ENCODE results near the gene PNPLA7. TPM values are rescaled to one million over a fixed set of nuclear protein-coding genes. Genes with fewer than 3 reads are reported as not detected.
A peak's percentile ranks its signal among the peaks of the same experiment; 100 is the strongest.

Gene PNPLA7
- polyA plus RNA-seq, 1 of the 3 experiments (the other 2 are of a cell fraction) = 0.99 TPM

- Histone ChIP-seq H2AFZ (ENCODE audit: low read depth) (no peak overlapping the region), H3K4me3 (ENCODE audit: low read depth in 2 of 2, low read length in 1 of 2) (no peak overlapping the region), H3F3A (replicated peaks; ENCODE audit: insufficient read depth) (no peaks in the 10 kb centered on the region), H3K9me2 (no peaks in the 10 kb centered on the region), H3K4me1 (ENCODE audit: control insufficient read depth in 1 of 2, insufficient read depth in 2 of 2, low read depth in 1 of 2, low read length in 1 of 2) (peaks cover 0 to 41% of the 10 kb centered on the region in 2 experiments; a peak in 1 of 4 replicates), H3K27me3 (ENCODE audit: insufficient read depth) (no peaks in the 10 kb centered on the region), H3K4me2 (no peak overlapping the region), H3K9ac (no peak overlapping the region), H3K36me3 (replicated peaks in 1 of 2; ENCODE audit: control insufficient read depth in 1 of 2, insufficient read depth in 2 of 2, low read length in 1 of 2) (no peaks in the 10 kb centered on the region), H3K9me3 (no peaks in the 10 kb centered on the region), H3K27ac (ENCODE audit: low read depth in 2 of 2, low read length in 1 of 2) (peak overlapping the region in 1 of 2 experiments; percentile 50; a peak in 1 of 4 replicates), H3K79me2 (ENCODE audit: insufficient read depth) (no peaks in the 10 kb centered on the region), H4K20me1 (ENCODE audit: insufficient read depth) (no peaks in the 10 kb centered on the region)
- 81% methylated on average over 16 of the region's 26 CpGs for WGBS (ENCODE audit: low lambda C conversion rate)
- CTCF ChIA-PET = interaction anchor here (0.9 to 1.4 kb wide), 5 partner anchors 12 to 180 kb away, joined by 3 to 6 read pairs (median 3); partner anchors contain the start of genes EXD3, NOXA1 and NRARP
- no peak for DNase-seq
- no peak for TF ChIP-seq TAF1 (IDR thresholded peaks at IDR 0.05; ENCODE audit: borderline replicate concordance, low read depth, low read length)
- TF ChIP-seq FOSL2 (IDR thresholded peaks at IDR 0.05; ENCODE audit: borderline replicate concordance, low read depth) = peak; percentile 19; the same call in 1 of the 2 replicates
- TF ChIP-seq USF1 (IDR thresholded peaks at IDR 0.05; ENCODE audit: borderline replicate concordance, low read depth) = peak; percentile 71; the same call in 1 of the 2 replicates
- TF ChIP-seq EP300 (IDR thresholded peaks at IDR 0.05; ENCODE audit: borderline replicate concordance in 1 of 2, low read depth in 1 of 2, low read length in 1 of 2) = no peak
- POLR2A ChIA-PET = interaction anchor here (2.1 kb wide), 1 partner anchor 23 kb away, joined by 4 read pairs; the partner anchor contains the start of gene NSMF
Measured at GRCh38 chr9:137482094-137482781, 68.0 kb downstream of the PNPLA7 start.

GRCh38 chr9:137480686-137481683 lies 69.2 kb downstream of the PNPLA7 start:
- 84% methylated on average over 25 of the region's 38 CpGs for WGBS (ENCODE audit: low lambda C conversion rate)
- no peaks in the 10 kb centered on the region for H3K36me3 ChIP-seq (replicated peaks in 1 of 2; ENCODE audit: control insufficient read depth in 1 of 2, insufficient read depth in 2 of 2, low read length in 1 of 2)
- no peaks in the 10 kb centered on the region for H3K27me3 ChIP-seq (ENCODE audit: insufficient read depth)
- H2AFZ ChIP-seq (ENCODE audit: low read depth) = no peak overlapping the region
- H3K4me3 ChIP-seq (ENCODE audit: low read depth in 2 of 2, low read length in 1 of 2) = no peak overlapping the region
- no peak overlapping the region for H3K9ac ChIP-seq
- no peak for DNase-seq
- ChIA-PET POLR2A (interaction anchor here (2.1 kb wide), 1 partner anchor 22 kb away, joined by 4 read pairs; the partner anchor contains the start of gene NSMF), CTCF (interaction anchor here (0.8 to 0.9 kb wide), 3 partner anchors 11 to 179 kb away, joined by 3 read pairs; partner anchors contain the start of gene NRARP)
- peaks cover 0 to 39% of the 10 kb centered on the region in 2 experiments; a peak in 1 of 4 replicates for H3K4me1 ChIP-seq (ENCODE audit: control insufficient read depth in 1 of 2, insufficient read depth in 2 of 2, low read depth in 1 of 2, low read length in 1 of 2)
- no peaks in the 10 kb centered on the region for H3K79me2 ChIP-seq (ENCODE audit: insufficient read depth)
- H3K9me3 ChIP-seq = no peaks in the 10 kb centered on the region
- no peak overlapping the region for H3K4me2 ChIP-seq
- peak overlapping the region in 1 of 2 experiments; percentile 68; a peak in 2 of 4 replicates for H3K27ac ChIP-seq (ENCODE audit: low read depth in 2 of 2, low read length in 1 of 2)
- H3K9me2 ChIP-seq = no peaks in the 10 kb centered on the region
- H3F3A ChIP-seq (replicated peaks; ENCODE audit: insufficient read depth) = no peaks in the 10 kb centered on the region
- no peaks in the 10 kb centered on the region for H4K20me1 ChIP-seq (ENCODE audit: insufficient read depth)
- TF ChIP-seq RXRA (IDR thresholded peaks at IDR 0.05; ENCODE audit: borderline replicate concordance, low read depth) = no peak
- TF ChIP-seq POLR2AphosphoS5 (IDR thresholded peaks at IDR 0.05; ENCODE audit: low read depth, low read length) = no peak
- TF ChIP-seq GATA2 (CRISPR knock-in tag; IDR thresholded peaks at IDR 0.05) = no peak
- no peak for TF ChIP-seq ZBTB33 (IDR thresholded peaks at IDR 0.05; ENCODE audit: borderline replicate concordance, low read depth)
- no peak for TF ChIP-seq ELF1 (IDR thresholded peaks at IDR 0.05)
- TF ChIP-seq TAF1 (IDR thresholded peaks at IDR 0.05; ENCODE audit: borderline replicate concordance, low read depth, low read length) = no peak
- TF ChIP-seq NRF1 (IDR thresholded peaks at IDR 0.05; ENCODE audit: low read depth, low read length) = no peak
- no peak for TF ChIP-seq USF2 (IDR thresholded peaks at IDR 0.05; ENCODE audit: borderline replicate concordance, low read depth, low read length)
- no peak for TF ChIP-seq RCOR1 (IDR thresholded peaks at IDR 0.05; ENCODE audit: low read length)
- TF ChIP-seq PBX3 (IDR thresholded peaks at IDR 0.05) = no peak
- no peak for TF ChIP-seq GABPA (IDR thresholded peaks at IDR 0.05; ENCODE audit: low read depth)
- TF ChIP-seq JUND (IDR thresholded peaks at IDR 0.05) = no peak
- TF ChIP-seq EP300 (IDR thresholded peaks at IDR 0.05; ENCODE audit: borderline replicate concordance in 1 of 2, low read depth in 1 of 2, low read length in 1 of 2) = no peak
- no peak for TF ChIP-seq FOXM1 (IDR thresholded peaks at IDR 0.05; ENCODE audit: low read depth)
- TF ChIP-seq CTCF (IDR thresholded peaks at IDR 0.05) = no peak

Measured in SK-N-SH (cell line).